AG10803 (cell line): ENCODE measurements around the gene TERF2IP.

Experiments
- DNase-seq: peaks from one replicate; pipeline ENCODE4 v3.0.0; 2010; ENCODE audit warnings: low read depth
- H3K4me3 ChIP-seq: 2 replicates; pipeline ENCODE4 v1.5.1; 2011; ENCODE audit warnings: mild to moderate bottlenecking, low read length, control low read depth
- CTCF ChIP-seq: conservative IDR thresholded peaks from 2 replicates; pipeline ENCODE4 v1.5.1; 2011; ENCODE audit warnings: mild to moderate bottlenecking, low read length, control low read depth, inconsistent platforms

TERF2IP gene

GRCh38 chr16:75640598-75640997 is 7.0 kb upstream of the TERF2IP start:
- DNase-seq = no peak
- H3K4me3 ChIP-seq = no peak overlapping the region
- TF ChIP-seq CTCF = no peak

DNA sequence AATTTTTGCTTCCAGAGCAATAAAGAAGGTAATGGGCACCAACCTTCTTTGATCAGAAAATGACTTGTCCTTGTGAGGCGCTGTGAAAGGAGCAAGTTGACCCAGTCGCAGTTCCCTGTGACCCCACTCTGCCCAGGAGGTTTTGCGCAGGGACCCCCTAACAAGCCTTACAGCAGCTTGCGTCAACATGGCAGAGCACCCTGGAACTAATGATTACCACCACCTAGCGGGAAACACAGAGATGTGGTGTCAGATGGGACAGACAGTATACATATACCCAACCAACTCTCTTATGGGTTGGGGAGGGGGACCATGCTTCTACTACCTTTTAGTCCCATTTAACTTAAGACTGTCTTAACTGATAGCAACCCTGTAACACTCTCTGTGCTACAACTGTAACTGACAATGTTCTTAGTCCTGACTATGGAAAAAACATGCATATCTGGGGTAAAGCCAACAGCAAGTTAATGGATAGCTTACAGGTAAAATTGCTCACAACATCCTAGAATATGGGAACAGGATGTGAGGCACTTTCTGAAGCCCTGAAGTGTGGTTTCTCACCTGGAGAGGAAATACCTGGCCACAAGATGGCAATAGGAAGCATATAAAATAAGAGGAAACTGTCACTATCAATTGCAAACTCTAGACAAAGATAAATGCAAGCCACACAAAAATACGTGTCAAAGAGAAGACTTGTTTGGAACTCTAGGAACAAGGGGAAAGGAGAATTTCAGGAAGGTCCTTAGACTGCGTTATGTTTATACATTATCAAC is 3.1 kb upstream of the TERF2IP start:
- TF ChIP-seq CTCF = no peak
- no peak for DNase-seq
- H3K4me3 ChIP-seq = no peak overlapping the region

GRCh38 chr16:75647112-75647491 is 471 bp upstream of the TERF2IP start:
- peak overlapping the region; percentile 97 for H3K4me3 ChIP-seq
- DNase-seq = no peak
- no peak for TF ChIP-seq CTCF

DNA sequence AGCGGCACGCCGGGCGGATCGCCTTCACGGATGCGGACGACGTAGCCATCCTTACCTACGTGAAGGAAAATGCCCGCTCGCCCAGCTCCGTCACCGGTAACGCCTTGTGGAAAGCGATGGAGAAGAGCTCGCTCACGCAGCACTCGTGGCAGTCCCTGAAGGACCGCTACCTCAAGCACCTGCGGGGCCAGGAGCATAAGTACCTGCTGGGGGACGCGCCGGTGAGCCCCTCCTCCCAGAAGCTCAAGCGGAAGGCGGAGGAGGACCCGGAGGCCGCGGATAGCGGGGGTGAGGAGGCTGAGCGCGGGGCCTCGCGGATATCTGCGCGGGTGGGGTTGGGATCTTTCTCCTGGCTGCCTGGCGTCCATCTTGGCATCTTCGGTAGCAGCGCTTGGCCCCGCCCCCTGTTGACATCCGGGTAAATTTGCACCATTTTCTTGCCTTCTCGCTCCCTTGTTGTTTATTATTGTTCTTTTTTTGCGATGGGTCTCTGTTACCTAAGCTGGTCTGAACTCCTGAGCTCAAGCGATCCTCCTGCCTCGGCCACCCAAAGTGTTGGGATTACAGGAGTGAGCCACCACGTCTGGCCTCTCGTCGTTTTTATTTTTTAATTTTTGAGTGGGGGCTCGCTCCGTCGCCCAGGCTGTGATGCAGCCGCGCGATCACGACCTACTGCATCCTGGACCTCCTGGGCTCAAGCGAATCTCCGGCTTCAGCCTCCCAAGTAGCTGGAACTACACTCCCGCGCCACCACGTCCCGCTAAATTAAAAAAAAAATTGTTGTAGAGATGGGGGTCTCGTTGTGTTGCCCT is 898 bp downstream of the TERF2IP start:
- DNase-seq = peak; percentile 64
- TF ChIP-seq CTCF = no peak
- H3K4me3 ChIP-seq = peak overlapping the region; percentile 97

GRCh38 chr16:75653922-75654321 is 6.3 kb downstream of the TERF2IP start:
- H3K4me3 ChIP-seq = no peak overlapping the region
- peak; percentile 81 for DNase-seq
- TF ChIP-seq CTCF = no peak

GRCh38 chr16:75658175-75658574 is 10.6 kb downstream of the TERF2IP start:
- no peak overlapping the region for H3K4me3 ChIP-seq
- no peak for DNase-seq
- TF ChIP-seq CTCF = no peak

- TF ChIP-seq CTCF = no peak
- no peak overlapping the region for H3K4me3 ChIP-seq
- DNase-seq = no peak
Measured at GRCh38 chr16:75660321-75660720, 12.7 kb downstream of the TERF2IP start.
